GM18868 (cell line): ENCODE results near the gene DENND1A.

Experiments used
- ATAC-seq: cut with Tn5 transposase; IDR thresholded peaks from one replicate; pipeline ENCODE4 v1.9.1; 2021; ENCODE audit warnings: mild to moderate bottlenecking, moderate library complexity; ENCODE audit not compliant: unreplicated experiment

Gene DENND1A

GRCh38 chr9:123422635-123423310 is 507.2 kb downstream of the DENND1A start:
- ATAC-seq = no peak

- no peak for ATAC-seq
Observed at GRCh38 chr9:123421801-123422455, 508.0 kb downstream of the DENND1A start.

- ATAC-seq = no peak
Observed at GRCh38 chr9:123421186-123421585, 508.7 kb downstream of the DENND1A start.

- no peak for ATAC-seq
Observed at GRCh38 chr9:123420592-123421111, 509.3 kb downstream of the DENND1A start.

GRCh38 chr9:123419721-123420591 is 510.0 kb downstream of the DENND1A start:
- no peak for ATAC-seq

GRCh38 chr9:123419091-123419490 is 510.8 kb downstream of the DENND1A start:
- ATAC-seq = no peak

GRCh38 chr9:123418506-123418905 is 511.4 kb downstream of the DENND1A start:
- ATAC-seq = no peak

GRCh38 chr9:123418052-123418430 is 511.9 kb downstream of the DENND1A start:
- no peak for ATAC-seq

- ATAC-seq = no peak
Observed at GRCh38 chr9:123417289-123418051, 512.5 kb downstream of the DENND1A start.

- no peak for ATAC-seq
Observed at GRCh38 chr9:123416176-123416575, 513.8 kb downstream of the DENND1A start.

GRCh38 chr9:123414936-123415930 is 514.7 kb downstream of the DENND1A start:
- ATAC-seq = no peak

- ATAC-seq = no peak
Observed at GRCh38 chr9:123414204-123414603, 515.7 kb downstream of the DENND1A start.

- no peak for ATAC-seq
Observed at GRCh38 chr9:123412171-123412820, 517.6 kb downstream of the DENND1A start.

GRCh38 chr9:123411636-123412035 is 518.3 kb downstream of the DENND1A start:
- no peak for ATAC-seq

GRCh38 chr9:123411191-123411590 is 518.7 kb downstream of the DENND1A start:
- no peak for ATAC-seq

GRCh38 chr9:123410281-123410910 is 519.5 kb downstream of the DENND1A start:
- no peak for ATAC-seq

GRCh38 chr9:123408313-123409262 is 521.3 kb downstream of the DENND1A start:
- no peak for ATAC-seq
